GM23338 (cell line): ENCODE measurements around the gene MAP1LC3B. TPM values are rescaled to one million over a fixed set of nuclear protein-coding genes. Genes with fewer than 3 reads are reported as not detected.
"Not testable (repeated sequence)": the region's sequence is repeated elsewhere in the genome, so short reads cannot be mapped to it uniquely, and the experiment has no call there.

Source experiments
- ATAC-seq: fragments of 200-7000 bp; cut with Tn5 transposase; 3 replicates; pipeline ENCODE4 v1.9.1; 2020
- DNase-seq: peaks from one replicate; pipeline ENCODE4 v3.0.0-alpha.2; 2015; ENCODE audit warnings: low spot score
- H2AFZ ChIP-seq: fragments of 200-600 bp; sonication (generic); 2 replicates; pipeline ENCODE4 v1.8.0; 2016; ENCODE audit warnings: antibody characterized with exemption, mild to moderate bottlenecking, moderate library complexity
- H3F3A ChIP-seq: fragments of 200-600 bp; sonication (generic); replicated peaks from 2 replicates; pipeline ENCODE4 v1.8.0; 2017; ENCODE audit warnings: antibody characterized with exemption, mixed run types, low read depth
- H3K27ac ChIP-seq: fragments of 200-600 bp; sonication (generic); 2 replicates; pipeline ENCODE4 v1.6.1; 2016; ENCODE audit warnings: low read depth
- H3K27me3 ChIP-seq: fragments of 200-600 bp; sonication (generic); 2 replicates; pipeline ENCODE4 v1.8.0; 2016; ENCODE audit warnings: mild to moderate bottlenecking, mixed run types, moderate library complexity; ENCODE audit not compliant: insufficient read depth
- H3K36me3 ChIP-seq: fragments of 200-600 bp; sonication (generic); 2 replicates; pipeline ENCODE4 v1.8.0; 2016; ENCODE audit warnings: mild to moderate bottlenecking; ENCODE audit not compliant: insufficient read depth
- H3K4me1 ChIP-seq: fragments of 200-600 bp; sonication (generic); 2 replicates; pipeline ENCODE4 v1.8.0; 2016; ENCODE audit warnings: mild to moderate bottlenecking, moderate library complexity; ENCODE audit not compliant: insufficient read depth
- H3K4me2 ChIP-seq: fragments of 200-600 bp; sonication (generic); 2 replicates; pipeline ENCODE4 v1.7.1; 2017; ENCODE audit warnings: mixed run types
- H3K4me3 ChIP-seq: fragments of 200-600 bp; sonication (generic); 2 replicates; pipeline ENCODE4 v1.6.1; 2016; ENCODE audit warnings: mixed run types
- H3K79me2 ChIP-seq: fragments of 200-600 bp; sonication (generic); replicated peaks from 2 replicates; pipeline ENCODE4 v1.8.0; 2017; ENCODE audit warnings: mild to moderate bottlenecking; ENCODE audit not compliant: insufficient read depth
- H3K9me2 ChIP-seq: fragments of 200-600 bp; sonication (generic); 2 replicates; pipeline ENCODE4 v1.8.0; 2017; ENCODE audit not compliant: insufficient read depth
- H4K20me1 ChIP-seq: fragments of 200-600 bp; sonication (generic); replicated peaks from 2 replicates; pipeline ENCODE4 v1.8.0; 2017; ENCODE audit warnings: mild to moderate bottlenecking; ENCODE audit not compliant: insufficient read depth
- H3K27ac Mint-ChIP-seq: 2 replicates; pipeline ENCODE4 v1.8.0; 2020; ENCODE audit warnings: inconsistent platforms, mild to moderate bottlenecking, moderate library complexity, mixed read lengths
- H3K27me3 Mint-ChIP-seq: 3 replicates; pipeline ENCODE4 v1.8.0; 2022; ENCODE audit warnings: low read depth, mild to moderate bottlenecking, moderate library complexity, mixed read lengths, inconsistent platforms; ENCODE audit not compliant: insufficient read depth, poor library complexity
- H3K36me3 Mint-ChIP-seq: 3 replicates; pipeline ENCODE4 v1.8.0; 2021; ENCODE audit warnings: low read depth, mild to moderate bottlenecking, inconsistent platforms, moderate library complexity, mixed read lengths
- H3K4me1 Mint-ChIP-seq: 3 replicates; pipeline ENCODE4 v1.8.0; 2020; ENCODE audit warnings: mild to moderate bottlenecking, inconsistent platforms, mixed read lengths
- H3K4me3 Mint-ChIP-seq: 3 replicates; pipeline ENCODE4 v1.8.0; 2021; ENCODE audit warnings: moderate library complexity, mild to moderate bottlenecking, inconsistent platforms, mixed read lengths
- H3K9me3 Mint-ChIP-seq: 3 replicates; pipeline ENCODE4 v1.8.0; 2020; ENCODE audit warnings: moderate library complexity, mild to moderate bottlenecking, inconsistent platforms, mixed read lengths
- CREB1 ChIP-seq: fragments of 250-450 bp; sonication (Bioruptor Pico); IDR thresholded peaks from 2 replicates; pipeline ENCODE4 v1.5.0; 2020; ENCODE audit warnings: low read depth, mild to moderate bottlenecking, moderate library complexity
- EZH2 ChIP-seq: fragments of 200-600 bp; sonication (generic); IDR thresholded peaks from one replicate; pipeline ENCODE4 v1.8.0; 2017; ENCODE audit warnings: antibody characterized with exemption, mild to moderate bottlenecking, low read depth; ENCODE audit not compliant: unreplicated experiment
- EZH2phosphoT487 ChIP-seq: fragments of 200-600 bp; sonication (generic); IDR thresholded peaks from one replicate; pipeline ENCODE4 v1.8.1; 2018; ENCODE audit warnings: antibody characterized with exemption; ENCODE audit not compliant: unreplicated experiment
- JUNB ChIP-seq: IDR thresholded peaks from one replicate; pipeline ENCODE4 v1.6.1; 2016; ENCODE audit warnings: antibody characterized with exemption; ENCODE audit not compliant: unreplicated experiment
- STAT1 ChIP-seq: IDR thresholded peaks from one replicate; pipeline ENCODE4 v1.6.1; 2016; ENCODE audit warnings: antibody characterized with exemption; ENCODE audit not compliant: unreplicated experiment
- ZNF114 ChIP-seq: fragments of 250-450 bp; sonication (Bioruptor Pico); IDR thresholded peaks from 2 replicates; pipeline ENCODE4 v1.5.0; 2020; ENCODE audit warnings: mild to moderate bottlenecking, moderate library complexity
- ZNF462 ChIP-seq: fragments of 250-450 bp; sonication (Bioruptor Pico); IDR thresholded peaks from 2 replicates; pipeline ENCODE4 v1.5.0; 2020; ENCODE audit warnings: mild to moderate bottlenecking, moderate library complexity
- polyA plus RNA-seq: library from polyadenylated mRNA; unstranded; fragments of >200 nt; fragmentation: Nextera tagmentation; extraction: Ambion mirVana; gene quantifications from 2 replicates; pipeline ENCODE4 v1.2.1, GENCODE V29; 2016
- total RNA-seq: library from RNA; depleted of rRNA; stranded (reverse); fragments of >200 nt; shearing (Covaris generic); gene quantifications from 2 replicates; pipeline ENCODE4 v1.2.3, GENCODE V29; 2014

The MAP1LC3B gene
- total and polyA plus RNA-seq, 2 experiments from 2014 or later = 35.9 to 80.2 TPM

GRCh38 chr16:87389914-87390313, 2.2 kb upstream of the MAP1LC3B start:
- not testable (repeated sequence) for H3K36me3 ChIP-seq, H3K9me3 Mint-ChIP-seq, H2AFZ ChIP-seq, H3K9me2 ChIP-seq, H3K36me3 Mint-ChIP-seq, H3K4me3 ChIP-seq, H3K4me2 ChIP-seq, ATAC-seq, DNase-seq, H3K27ac Mint-ChIP-seq, H3K27ac ChIP-seq, H3K27me3 ChIP-seq, H3K4me3 Mint-ChIP-seq
- Histone ChIP-seq H4K20me1 (peaks cover 16% of the 10 kb centered on the region), H3K79me2 (peaks cover 20% of the 10 kb centered on the region), H3F3A (0 out of 2 replicates have a peak, but pooled peaks cover 11% of the 10 kb centered on the region), H3K4me1 (peaks cover 26% of the 10 kb centered on the region)
- peaks cover 19% of the 10 kb centered on the region for H3K27me3 Mint-ChIP-seq
- H3K4me1 Mint-ChIP-seq = peaks cover 39% of the 10 kb centered on the region

- H3K27ac ChIP-seq = peak overlapping the region; percentile 67; the same call in 1 of the 2 replicates
- 0 out of 2 replicates have a peak, but pooled peaks cover 10% of the 10 kb centered on the region for H3F3A ChIP-seq
- H3K9me2 ChIP-seq = no peaks in the 10 kb centered on the region
- peaks cover 29% of the 10 kb centered on the region for H3K79me2 ChIP-seq
- Mint-ChIP-seq H3K36me3 (peaks cover 3% of the 10 kb centered on the region; the same call in 2 of the 3 replicates), H3K4me1 (peaks cover 41% of the 10 kb centered on the region), H3K9me3 (no peaks in the 10 kb centered on the region), H3K27me3 (peaks cover 17% of the 10 kb centered on the region), H3K27ac (no peak overlapping the region), H3K4me3 (peak overlapping the region; percentile 84)
- H3K27me3 ChIP-seq = no peaks in the 10 kb centered on the region
- H4K20me1 ChIP-seq = peaks cover 22% of the 10 kb centered on the region
- H3K4me2 ChIP-seq = peak overlapping the region; percentile 86
- no peaks in the 10 kb centered on the region for H3K36me3 ChIP-seq
- peaks cover 26% of the 10 kb centered on the region for H3K4me1 ChIP-seq
- no peak for TF ChIP-seq ZNF114
- no peak for TF ChIP-seq EZH2
- TF ChIP-seq JUNB = no peak
- TF ChIP-seq EZH2phosphoT487 = no peak
- no peak for TF ChIP-seq STAT1
- peak overlapping the region; percentile 79 for H3K4me3 ChIP-seq
- peak overlapping the region; percentile 56 for H2AFZ ChIP-seq
- DNase-seq (no peak), ATAC-seq (no peak)
Observed at GRCh38 chr16:87390641-87391323, 1.4 kb upstream of the MAP1LC3B start.

- no peaks in the 10 kb centered on the region for H3K36me3 ChIP-seq
- peak overlapping the region; percentile 86 for H3K4me2 ChIP-seq
- peak; percentile 34 for ATAC-seq
- H3K4me1 ChIP-seq = peaks cover 26% of the 10 kb centered on the region
- Mint-ChIP-seq H3K27me3 (peaks cover 17% of the 10 kb centered on the region), H3K9me3 (no peaks in the 10 kb centered on the region; the same call in 2 of the 3 replicates), H3K36me3 (peaks cover 3% of the 10 kb centered on the region; the same call in 2 of the 3 replicates), H3K27ac (peak overlapping the region; percentile 57; the same call in 1 of the 2 replicates), H3K4me1 (peaks cover 38% of the 10 kb centered on the region), H3K4me3 (peak overlapping the region; percentile 84)
- 0 out of 2 replicates have a peak, but pooled peaks cover 10% of the 10 kb centered on the region for H3F3A ChIP-seq
- peaks cover 35% of the 10 kb centered on the region for H3K79me2 ChIP-seq
- H2AFZ ChIP-seq = peak overlapping the region; percentile 56
- H3K4me3 ChIP-seq = peak overlapping the region; percentile 79
- peaks cover 24% of the 10 kb centered on the region for H4K20me1 ChIP-seq
- DNase-seq = peak; percentile 79
- H3K9me2 ChIP-seq = no peaks in the 10 kb centered on the region
- no peaks in the 10 kb centered on the region for H3K27me3 ChIP-seq
- H3K27ac ChIP-seq = peak overlapping the region; percentile 67; the same call in 1 of the 2 replicates
- no peak for TF ChIP-seq EZH2phosphoT487
- TF ChIP-seq JUNB = no peak
- no peak for TF ChIP-seq STAT1
- no peak for TF ChIP-seq CREB1 (CRISPR knock-in tag)
- no peak for TF ChIP-seq ZNF114
- TF ChIP-seq ZNF462 = no peak
Observed at GRCh38 chr16:87391324-87391949, 699 bp upstream of the MAP1LC3B start.
